ENCODE data around the gene SLC38A3.
A peak's percentile ranks its signal among the peaks of the same experiment; 100 is the strongest.
"Not testable (repeated sequence)": the region's sequence is repeated elsewhere in the genome, so short reads cannot be mapped to it uniquely, and the experiment has no call there.

The SLC38A3 gene

DNA sequence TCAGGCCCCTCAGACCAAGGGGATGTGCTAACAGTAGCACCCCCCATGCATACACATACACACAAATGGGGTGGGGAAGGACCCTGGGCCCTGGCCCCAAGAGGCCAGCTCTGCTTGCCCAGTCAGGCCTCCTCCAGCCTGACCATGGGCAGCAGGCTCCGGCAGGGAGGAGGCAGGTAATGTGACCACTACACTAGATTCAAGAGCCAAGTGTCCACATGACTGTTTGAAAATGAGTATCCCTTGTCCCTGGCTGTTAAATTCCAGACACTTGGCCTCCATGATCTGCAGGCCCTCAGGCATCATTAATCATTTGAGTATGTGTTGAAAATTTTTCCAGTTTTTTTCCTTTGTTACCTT lies 17.1 kb downstream of the SLC38A3 start:
- TF ChIP-seq, protein P1, sequence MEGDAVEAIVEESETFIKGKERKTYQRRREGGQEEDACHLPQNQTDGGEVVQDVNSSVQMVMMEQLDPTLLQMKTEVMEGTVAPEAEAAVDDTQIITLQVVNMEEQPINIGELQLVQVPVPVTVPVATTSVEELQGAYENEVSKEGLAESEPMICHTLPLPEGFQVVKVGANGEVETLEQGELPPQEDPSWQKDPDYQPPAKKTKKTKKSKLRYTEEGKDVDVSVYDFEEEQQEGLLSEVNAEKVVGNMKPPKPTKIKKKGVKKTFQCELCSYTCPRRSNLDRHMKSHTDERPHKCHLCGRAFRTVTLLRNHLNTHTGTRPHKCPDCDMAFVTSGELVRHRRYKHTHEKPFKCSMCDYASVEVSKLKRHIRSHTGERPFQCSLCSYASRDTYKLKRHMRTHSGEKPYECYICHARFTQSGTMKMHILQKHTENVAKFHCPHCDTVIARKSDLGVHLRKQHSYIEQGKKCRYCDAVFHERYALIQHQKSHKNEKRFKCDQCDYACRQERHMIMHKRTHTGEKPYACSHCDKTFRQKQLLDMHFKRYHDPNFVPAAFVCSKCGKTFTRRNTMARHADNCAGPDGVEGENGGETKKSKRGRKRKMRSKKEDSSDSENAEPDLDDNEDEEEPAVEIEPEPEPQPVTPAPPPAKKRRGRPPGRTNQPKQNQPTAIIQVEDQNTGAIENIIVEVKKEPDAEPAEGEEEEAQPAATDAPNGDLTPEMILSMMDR (conservative IDR thresholded peaks at IDR 0.05; ENCODE audit: low read depth, low read length), result no peak
- DNase-seq (ENCODE audit: low read depth), result no peak
- H3K4me3 ChIP-seq (ENCODE audit: low read length), result no peak overlapping the region

DNA sequence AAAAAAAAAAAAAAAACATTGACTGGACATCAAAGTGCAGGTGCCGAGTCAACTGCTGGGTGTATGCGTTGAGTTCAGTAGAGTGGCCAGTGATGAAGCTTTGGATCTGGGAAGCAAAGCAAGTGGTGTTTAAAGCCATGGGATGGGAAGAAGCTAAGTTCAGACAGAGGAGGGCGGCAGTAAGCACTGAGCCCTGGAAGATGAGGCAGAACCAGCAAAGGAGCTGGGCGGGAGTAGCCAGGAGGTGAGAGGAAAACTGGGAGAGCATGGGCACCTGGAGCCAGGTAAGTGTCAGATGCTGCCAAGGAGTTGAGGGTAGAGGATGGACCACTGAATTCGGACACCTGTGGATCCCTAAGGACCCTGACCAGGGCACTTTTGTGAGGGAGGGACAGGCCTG lies 19.6 kb downstream of the SLC38A3 start:
- no peak for DNase-seq (ENCODE audit: low read depth)
- H3K4me3 ChIP-seq (ENCODE audit: low read length), result no peak overlapping the region
- TF ChIP-seq, protein P1 (conservative IDR thresholded peaks at IDR 0.05; ENCODE audit: low read depth, low read length), result no peak

DNA sequence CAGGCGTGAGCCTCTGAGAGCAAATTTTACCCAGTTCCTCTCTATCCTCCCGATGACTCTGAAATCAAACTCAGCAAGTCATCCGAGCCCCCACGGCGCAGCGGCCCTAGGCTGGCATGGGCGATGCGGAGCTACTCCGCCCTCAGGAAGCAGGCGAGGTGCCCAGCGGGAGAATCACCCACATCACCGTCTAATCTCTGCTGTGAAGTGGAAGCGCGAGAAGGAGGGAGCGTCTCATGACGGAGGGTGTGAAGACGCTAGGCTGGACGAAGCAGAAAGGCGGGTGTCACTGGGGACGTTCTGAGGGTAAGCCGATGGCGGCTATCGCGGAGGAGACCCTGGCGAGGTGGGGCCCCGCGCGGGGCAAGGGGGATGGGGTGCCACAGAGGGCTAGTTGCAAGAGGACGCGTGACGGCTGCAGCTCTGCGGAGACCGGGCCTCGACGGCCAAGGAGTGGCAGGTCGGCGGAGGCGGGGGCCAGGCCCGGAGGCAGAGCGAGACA lies 21.9 kb downstream of the SLC38A3 start:
- TF ChIP-seq, protein P1 (conservative IDR thresholded peaks at IDR 0.05; ENCODE audit: low read depth, low read length), result no peak
- no peak for DNase-seq (ENCODE audit: low read depth)

DNA sequence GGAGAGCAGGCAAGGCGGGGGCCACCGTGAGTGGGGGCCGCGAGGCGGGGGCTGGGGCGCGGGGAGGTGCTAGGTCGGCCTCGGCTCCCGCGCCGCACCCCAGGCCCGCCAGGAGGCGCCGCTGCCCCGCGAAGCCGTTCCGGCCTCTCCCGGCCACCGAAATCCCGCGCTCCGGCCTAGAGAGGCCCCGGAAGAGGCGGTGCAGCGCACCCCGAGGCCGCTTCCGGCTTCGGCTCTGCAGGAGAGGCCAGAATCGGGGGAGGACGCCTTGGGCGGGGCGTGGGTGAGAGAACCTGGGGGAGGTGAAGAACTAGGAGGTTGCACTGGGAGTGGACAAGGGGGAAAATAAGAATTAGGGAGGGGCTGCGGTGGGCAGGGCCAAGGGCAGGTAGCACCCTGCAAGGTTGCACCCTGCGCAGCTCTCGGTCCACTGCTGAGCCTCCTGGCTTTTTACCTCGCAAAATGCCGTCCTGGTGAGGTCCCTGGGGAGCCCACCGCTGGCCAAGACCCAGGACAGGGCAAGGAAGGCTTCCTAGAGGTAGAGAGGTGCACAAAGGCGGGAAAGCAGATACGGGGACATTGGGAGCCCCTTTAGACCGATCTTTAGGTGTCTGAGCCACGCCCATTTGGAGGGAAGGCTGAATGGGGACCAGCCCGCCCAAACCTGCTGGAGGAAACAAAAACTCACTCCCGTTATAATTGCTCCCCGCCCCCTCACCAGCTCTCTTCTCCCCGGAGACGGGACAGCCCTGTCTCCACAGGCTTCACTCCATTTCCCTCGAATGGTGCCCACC lies 22.5 kb downstream of the SLC38A3 start:
- no peak for DNase-seq (ENCODE audit: low read depth)
- TF ChIP-seq, protein P1 (conservative IDR thresholded peaks at IDR 0.05; ENCODE audit: low read depth, low read length), result peak; percentile 61
- peak overlapping the region; percentile 79 for H3K4me3 ChIP-seq (ENCODE audit: low read length)

More for the DNA sequence above, 21.9 kb downstream of the SLC38A3 start:
- peak overlapping the region; percentile 50 for H3K4me3 ChIP-seq (ENCODE audit: low read length)

DNA sequence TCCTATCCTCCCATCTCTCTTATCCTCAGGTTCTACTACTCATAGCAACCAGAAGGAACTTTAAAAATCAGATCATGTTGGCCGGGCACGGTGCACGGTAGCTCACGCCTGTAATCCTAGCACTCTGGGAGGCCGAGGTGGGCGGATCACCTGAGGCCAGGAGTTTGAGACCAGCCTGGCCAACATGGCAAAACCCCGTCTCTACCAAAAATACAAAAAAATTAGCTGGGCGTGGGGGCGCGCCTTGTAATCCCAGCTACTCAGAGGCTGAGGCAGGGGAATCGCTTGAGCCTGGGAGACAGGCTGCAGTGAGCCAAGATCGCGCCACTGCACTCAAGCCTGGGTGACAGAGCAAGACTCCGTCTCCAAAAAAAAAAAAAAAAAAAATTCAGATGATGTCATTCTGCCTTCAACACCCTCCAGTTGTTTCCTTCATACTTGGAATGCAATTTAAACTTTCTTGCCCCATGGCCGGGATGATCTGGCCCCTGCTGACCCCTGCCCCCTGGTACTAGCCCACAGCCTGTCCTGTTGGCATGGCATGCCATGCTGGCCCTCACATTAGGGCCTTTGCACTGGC lies 23.2 kb downstream of the SLC38A3 start:
- H3K4me3 ChIP-seq (ENCODE audit: low read length), result peak overlapping the region; percentile 79
- not testable (repeated sequence) for DNase-seq (ENCODE audit: low read depth)

DNA sequence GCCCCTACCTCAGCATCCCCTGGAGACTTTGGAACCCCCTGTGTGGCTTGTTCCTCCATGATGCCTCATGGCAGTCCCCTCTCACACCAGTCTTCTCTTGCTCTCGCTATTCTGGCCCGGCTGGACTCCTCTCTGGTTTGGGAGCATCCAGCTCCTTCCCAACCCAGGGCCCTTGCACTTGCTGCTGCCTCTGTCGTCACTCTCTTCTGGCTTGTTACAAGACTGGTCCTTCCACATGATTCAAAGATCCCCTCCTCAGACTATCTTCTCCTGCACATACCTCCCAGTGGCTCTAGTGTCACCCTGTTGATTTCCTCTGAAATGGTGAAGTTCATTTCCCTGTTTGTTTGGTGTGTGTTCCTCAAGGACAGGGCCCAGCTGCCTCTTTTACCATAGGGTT lies 24.4 kb downstream of the SLC38A3 start:
- TF ChIP-seq, protein P1 (conservative IDR thresholded peaks at IDR 0.05; ENCODE audit: low read depth, low read length), result no peak
- no peak for DNase-seq (ENCODE audit: low read depth)
- no peak overlapping the region for H3K4me3 ChIP-seq (ENCODE audit: low read length)

DNA sequence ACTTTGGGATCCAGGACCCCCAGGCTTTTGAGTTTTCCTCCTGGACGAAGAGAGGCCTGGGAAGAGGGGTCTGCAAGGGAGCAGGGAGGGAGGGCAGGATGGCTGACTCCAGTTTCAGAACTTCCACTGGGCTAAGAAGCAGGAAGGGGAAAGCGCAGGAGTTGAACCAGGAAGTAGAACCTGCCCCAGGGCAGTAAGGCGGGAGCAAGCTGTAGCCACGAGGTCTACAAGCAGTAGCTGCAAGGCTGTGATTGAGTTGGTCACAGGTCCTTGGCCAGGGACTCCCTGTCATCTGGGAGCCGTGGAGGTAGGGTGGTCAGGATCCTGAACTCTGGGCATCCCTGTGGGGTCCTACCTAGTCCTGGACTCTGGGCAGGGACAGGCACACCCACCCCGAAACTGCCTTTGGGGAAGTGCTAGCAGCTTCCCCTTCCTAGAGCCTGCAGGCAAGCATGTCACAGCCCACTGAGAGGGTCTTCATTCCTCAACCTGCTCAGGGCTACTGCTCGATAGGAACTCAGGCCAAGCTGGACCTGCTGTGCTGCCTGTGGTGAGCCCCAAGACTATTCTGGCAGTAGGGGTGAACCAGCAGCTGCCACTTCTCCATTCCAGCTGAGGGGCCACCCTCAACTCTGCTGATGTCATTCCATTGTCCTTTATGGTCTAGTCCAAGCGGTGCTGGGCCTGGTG lies 25.2 kb downstream of the SLC38A3 start:
- H3K4me3 ChIP-seq (ENCODE audit: low read length), result no peak overlapping the region
- TF ChIP-seq, protein P1 (conservative IDR thresholded peaks at IDR 0.05; ENCODE audit: low read depth, low read length), result no peak
- DNase-seq (ENCODE audit: low read depth), result no peak
